OCI-LY1 (cell line): ENCODE measurements around the gene ZPR1.

ENCODE experiments used
- H2AFZ ChIP-seq: fragments of 200-600 bp; sonication (generic), shearing (Covaris generic); 2 replicates; pipeline ENCODE4 v1.6.0; 2014; ENCODE audit warnings: antibody characterized with exemption, mild to moderate bottlenecking, low read length
- H3F3A ChIP-seq: fragments of 200-600 bp; sonication (generic), shearing (Covaris generic); 2 replicates; pipeline ENCODE4 v1.6.0; 2014; ENCODE audit warnings: mild to moderate bottlenecking, antibody characterized with exemption, low read length, moderate library complexity; ENCODE audit not compliant: insufficient read depth
- H3K27ac ChIP-seq: fragments of 200-600 bp; sonication (generic); 2 replicates; pipeline ENCODE4 v1.5.1; 2014; ENCODE audit warnings: low read length, mixed run types, mild to moderate bottlenecking, low read depth; ENCODE audit not compliant: poor library complexity, severe bottlenecking
- H3K27me3 ChIP-seq: fragments of 200-600 bp; sonication (generic); 2 replicates; pipeline ENCODE4 v1.6.0; 2014; ENCODE audit warnings: antibody characterized with exemption, mild to moderate bottlenecking, low read length, moderate library complexity; ENCODE audit not compliant: insufficient read depth
- H3K36me3 ChIP-seq: fragments of 200-600 bp; sonication (generic); 2 replicates; pipeline ENCODE4 v1.6.1; 2014; ENCODE audit warnings: mild to moderate bottlenecking, antibody characterized with exemption, low read length, moderate library complexity, mixed read lengths; ENCODE audit not compliant: insufficient read depth
- H3K4me1 ChIP-seq: fragments of 200-600 bp; sonication (generic); 2 replicates; pipeline ENCODE4 v1.5.1; 2014; ENCODE audit warnings: mild to moderate bottlenecking, low read length, moderate library complexity; ENCODE audit not compliant: insufficient read depth, severe bottlenecking
- H3K4me2 ChIP-seq: fragments of 200-600 bp; sonication (generic), shearing (Covaris generic); 2 replicates; pipeline ENCODE4 v1.6.1; 2014; ENCODE audit warnings: low read length
- H3K4me3 ChIP-seq: fragments of 200-600 bp; sonication (generic); 2 replicates; pipeline ENCODE4 v1.5.1; 2014; ENCODE audit warnings: low read length, low read depth, mild to moderate bottlenecking, mixed read lengths; ENCODE audit not compliant: poor library complexity, severe bottlenecking
- H3K79me2 ChIP-seq: fragments of 200-600 bp; shearing (Covaris generic); 2 replicates; pipeline ENCODE4 v1.6.1; 2016; ENCODE audit warnings: mixed run types, low read length, mixed read lengths; ENCODE audit not compliant: insufficient read depth
- H3K9ac ChIP-seq: fragments of 200-600 bp; sonication (generic), shearing (Covaris generic); 2 replicates; pipeline ENCODE4 v1.6.1; 2014; ENCODE audit warnings: mild to moderate bottlenecking, low read length, mixed read lengths
- H3K9me2 ChIP-seq: fragments of 200-600 bp; sonication (generic), shearing (Covaris generic); 2 replicates; pipeline ENCODE4 v1.6.1; 2014; ENCODE audit warnings: low read depth, mild to moderate bottlenecking, low read length, mixed read lengths
- H3K9me3 ChIP-seq: fragments of 200-600 bp; shearing (Covaris generic); 2 replicates; pipeline ENCODE4 v1.6.1; 2014; ENCODE audit warnings: low read length, mixed read lengths
- H4K20me1 ChIP-seq: fragments of 200-600 bp; sonication (generic), shearing (Covaris generic); 2 replicates; pipeline ENCODE4 v1.6.0; 2016; ENCODE audit warnings: mild to moderate bottlenecking, low read length; ENCODE audit not compliant: insufficient read depth
- EZH2 ChIP-seq: fragments of 200-600 bp; sonication (generic), shearing (Covaris generic); IDR thresholded peaks from 2 replicates; pipeline ENCODE4 v1.8.0; 2017; ENCODE audit warnings: borderline replicate concordance, mixed run types, mild to moderate bottlenecking, antibody characterized with exemption, low read length, moderate library complexity, mixed read lengths
- TF ChIP-seq, protein P1 (sequence below): fragments of 200-600 bp; sonication (generic), shearing (Covaris generic); IDR thresholded peaks from 2 replicates; pipeline ENCODE4 v1.5.1; 2017; ENCODE audit warnings: mild to moderate bottlenecking, antibody characterized with exemption, low read length, moderate library complexity, mixed read lengths

ZPR1 gene

GRCh38 chr11:116730241-116730561 is 57.6 kb downstream of the ZPR1 start:
- Histone ChIP-seq H3K27me3 (no peaks in the 10 kb centered on the region), H3K4me2 (no peak overlapping the region), H4K20me1 (no peaks in the 10 kb centered on the region), H3K36me3 (no peaks in the 10 kb centered on the region), H2AFZ (no peak overlapping the region), H3K9me3 (no peaks in the 10 kb centered on the region), H3K27ac (no peak overlapping the region), H3K9me2 (no peaks in the 10 kb centered on the region), H3K4me1 (no peaks in the 10 kb centered on the region), H3K4me3 (no peak overlapping the region), H3K79me2 (no peaks in the 10 kb centered on the region), H3K9ac (no peak overlapping the region), H3F3A (no peaks in the 10 kb centered on the region)
- no peak for TF ChIP-seq EZH2
- TF ChIP-seq, protein P1, sequence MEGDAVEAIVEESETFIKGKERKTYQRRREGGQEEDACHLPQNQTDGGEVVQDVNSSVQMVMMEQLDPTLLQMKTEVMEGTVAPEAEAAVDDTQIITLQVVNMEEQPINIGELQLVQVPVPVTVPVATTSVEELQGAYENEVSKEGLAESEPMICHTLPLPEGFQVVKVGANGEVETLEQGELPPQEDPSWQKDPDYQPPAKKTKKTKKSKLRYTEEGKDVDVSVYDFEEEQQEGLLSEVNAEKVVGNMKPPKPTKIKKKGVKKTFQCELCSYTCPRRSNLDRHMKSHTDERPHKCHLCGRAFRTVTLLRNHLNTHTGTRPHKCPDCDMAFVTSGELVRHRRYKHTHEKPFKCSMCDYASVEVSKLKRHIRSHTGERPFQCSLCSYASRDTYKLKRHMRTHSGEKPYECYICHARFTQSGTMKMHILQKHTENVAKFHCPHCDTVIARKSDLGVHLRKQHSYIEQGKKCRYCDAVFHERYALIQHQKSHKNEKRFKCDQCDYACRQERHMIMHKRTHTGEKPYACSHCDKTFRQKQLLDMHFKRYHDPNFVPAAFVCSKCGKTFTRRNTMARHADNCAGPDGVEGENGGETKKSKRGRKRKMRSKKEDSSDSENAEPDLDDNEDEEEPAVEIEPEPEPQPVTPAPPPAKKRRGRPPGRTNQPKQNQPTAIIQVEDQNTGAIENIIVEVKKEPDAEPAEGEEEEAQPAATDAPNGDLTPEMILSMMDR: no peak

DNA sequence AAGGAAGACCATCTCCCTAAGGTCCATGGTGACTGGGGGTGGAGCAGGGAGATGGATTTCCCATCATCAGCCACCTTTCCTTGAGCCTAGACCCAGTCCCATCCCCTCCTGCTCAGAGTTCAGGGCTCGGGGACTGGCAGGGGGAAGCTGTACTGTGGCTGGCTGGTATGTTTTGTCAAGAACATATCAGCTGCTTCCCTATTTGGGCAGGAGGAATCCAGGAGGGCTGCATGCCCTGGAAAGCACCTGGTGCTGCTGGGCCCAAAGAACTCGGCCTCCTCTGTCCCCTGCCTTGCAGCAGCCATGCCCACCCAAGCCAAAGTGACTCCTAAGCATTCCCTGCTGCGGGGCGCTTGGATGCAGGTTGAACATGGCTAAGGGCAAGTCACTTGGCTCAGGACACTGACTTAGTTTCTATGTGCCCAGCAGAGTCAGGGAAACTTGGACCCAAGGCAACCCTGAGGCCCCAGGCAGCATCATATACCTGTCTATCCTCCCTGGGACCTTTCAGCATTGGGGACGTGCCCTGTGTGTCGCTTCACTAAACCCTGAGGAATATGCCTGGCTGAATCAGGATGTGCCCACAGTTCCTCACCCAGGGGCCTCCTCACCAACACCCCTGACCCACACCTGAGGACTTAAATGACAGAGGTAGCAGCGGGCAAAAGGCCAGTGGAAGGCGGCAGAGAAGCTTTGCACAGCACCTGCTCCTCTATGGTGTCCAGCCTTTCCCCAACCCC is 58.2 kb downstream of the ZPR1 start:
- H3K9ac ChIP-seq: no peak overlapping the region
- H3K27ac ChIP-seq: no peak overlapping the region
- no peaks in the 10 kb centered on the region for H3K36me3 ChIP-seq
- no peaks in the 10 kb centered on the region for H4K20me1 ChIP-seq
- no peak overlapping the region for H3K4me3 ChIP-seq
- no peaks in the 10 kb centered on the region for H3K9me2 ChIP-seq
- H2AFZ ChIP-seq: no peak overlapping the region
- H3F3A ChIP-seq: no peaks in the 10 kb centered on the region
- no peak for TF ChIP-seq EZH2
- TF ChIP-seq, protein P1: no peak
- no peaks in the 10 kb centered on the region for H3K9me3 ChIP-seq
- no peaks in the 10 kb centered on the region for H3K79me2 ChIP-seq
- no peak overlapping the region for H3K4me2 ChIP-seq
- no peaks in the 10 kb centered on the region for H3K27me3 ChIP-seq
- no peaks in the 10 kb centered on the region for H3K4me1 ChIP-seq

DNA sequence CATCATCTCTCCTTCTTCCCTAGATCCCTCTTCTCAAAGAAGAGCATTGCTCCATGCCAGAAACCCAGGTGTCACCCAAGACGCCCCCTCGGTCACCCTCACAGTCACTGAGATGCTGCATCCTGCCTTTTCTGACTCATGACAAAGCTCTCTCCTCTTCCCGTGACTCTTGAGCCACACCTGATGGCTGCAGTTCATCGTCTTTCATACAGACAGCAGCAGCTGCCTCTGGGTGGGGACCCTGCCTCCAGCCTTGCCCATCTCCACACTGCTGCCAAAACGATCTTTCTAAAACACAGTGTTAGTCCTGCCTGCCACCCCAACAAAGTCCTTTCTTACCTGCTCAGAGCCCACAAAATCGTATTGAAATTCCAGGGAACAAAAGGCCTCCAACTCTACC is 59.8 kb downstream of the ZPR1 start:
- no peaks in the 10 kb centered on the region for H3K27me3 ChIP-seq
- no peaks in the 10 kb centered on the region for H3F3A ChIP-seq
- H3K4me2 ChIP-seq: no peak overlapping the region
- H2AFZ ChIP-seq: no peak overlapping the region
- H4K20me1 ChIP-seq: no peaks in the 10 kb centered on the region
- H3K79me2 ChIP-seq: no peaks in the 10 kb centered on the region
- no peaks in the 10 kb centered on the region for H3K9me3 ChIP-seq
- no peak overlapping the region for H3K27ac ChIP-seq
- no peaks in the 10 kb centered on the region for H3K9me2 ChIP-seq
- no peaks in the 10 kb centered on the region for H3K4me1 ChIP-seq
- no peak overlapping the region for H3K9ac ChIP-seq
- no peak overlapping the region for H3K4me3 ChIP-seq
- no peaks in the 10 kb centered on the region for H3K36me3 ChIP-seq
- TF ChIP-seq EZH2: no peak
- TF ChIP-seq, protein P1: no peak
